Esophagus muscularis mucosa (tissue), 4 donors: ENCODE measurements around the gene GPR62.

Experiments used
- CTCF ChIP-seq, 3 experiments: fragments of 200-600 bp in 2 of 3; fragments of 450-650 bp in 1 of 3; sonication (generic) in 2 of 3; IDR thresholded peaks; one replicate each; pipeline ENCODE4 v1.5.1; 2017 to 2019; ENCODE audit warnings: antibody characterized with exemption in 3 of 3, mild to moderate bottlenecking in 2 of 3, moderate library complexity in 1 of 3
- EP300 ChIP-seq: sonication (generic); formaldehyde crosslinking; IDR thresholded peaks from one replicate; pipeline ENCODE4 v1.6.1; 2017; ENCODE audit warnings: antibody characterized with exemption
- POLR2A ChIP-seq: fragments of 450-650 bp; IDR thresholded peaks from one replicate; pipeline ENCODE4 v1.6.1; 2017; ENCODE audit warnings: antibody characterized with exemption, moderate library complexity, mild to moderate bottlenecking, low read depth

- no peak for TF ChIP-seq EP300
- no peak for TF ChIP-seq CTCF (IDR thresholded peaks at IDR 0.05)
- TF ChIP-seq POLR2A: no peak
Measured at GRCh38 chr3:51961011-51961410, 5.8 kb downstream of the GPR62 start.
